HepG2 (cell line): ENCODE data around the gene CTCF. TPM values are rescaled to one million over a fixed set of nuclear protein-coding genes. Genes with fewer than 3 reads are reported as not detected.
A peak's percentile ranks its signal among the peaks of the same experiment; 100 is the strongest.

ENCODE experiments used
- ETV5 ChIP-seq: IDR thresholded peaks from 2 replicates; pipeline ENCODE4 v1.6.1; 2018; ENCODE audit warnings: missing biosample characterization, missing genetic modification reagents, inconsistent platforms, borderline replicate concordance
- FUBP1 ChIP-seq: sonication (generic); formaldehyde crosslinking; IDR thresholded peaks from 2 replicates; pipeline ENCODE4 v1.5.1; 2020; ENCODE audit warnings: missing genetic modification reagents, mild to moderate bottlenecking, borderline replicate concordance
- GTF2F1 ChIP-seq: fragments of 150-350 bp; IDR thresholded peaks from 2 replicates; pipeline ENCODE4 v1.6.1; 2014; ENCODE audit warnings: low read length
- HINFP ChIP-seq: sonication (generic); formaldehyde crosslinking; IDR thresholded peaks from 2 replicates; pipeline ENCODE4 v1.4.0; 2020; ENCODE audit warnings: low read depth, mild to moderate bottlenecking, missing genetic modification reagents
- MLXIP ChIP-seq: sonication (generic); formaldehyde crosslinking; IDR thresholded peaks from 2 replicates; pipeline ENCODE4 v1.9.0; 2021; ENCODE audit warnings: missing genetic modification reagents, borderline replicate concordance
- PATZ1 ChIP-seq: sonication (generic); formaldehyde crosslinking; IDR thresholded peaks from 2 replicates; pipeline ENCODE4 v1.4.0; 2020; ENCODE audit warnings: missing genetic modification reagents
- SCMH1 ChIP-seq: sonication (generic); formaldehyde crosslinking; IDR thresholded peaks from 2 replicates; pipeline ENCODE4 v1.9.0; 2021; ENCODE audit warnings: missing genetic modification reagents, mild to moderate bottlenecking, borderline replicate concordance
- SKI ChIP-seq: fragments of 450-650 bp; IDR thresholded peaks from one replicate; pipeline ENCODE4 v1.6.1; 2018; ENCODE audit warnings: mild to moderate bottlenecking; ENCODE audit not compliant: partially characterized antibody
- SP2 ChIP-seq: sonication (generic); formaldehyde crosslinking; IDR thresholded peaks from 2 replicates; pipeline ENCODE4 v1.5.1; 2020; ENCODE audit warnings: mild to moderate bottlenecking, missing genetic modification reagents
- TOE1 ChIP-seq: sonication (generic); formaldehyde crosslinking; IDR thresholded peaks from 2 replicates; pipeline ENCODE4 v1.4.0; 2020; ENCODE audit warnings: mild to moderate bottlenecking, missing genetic modification reagents
- ZKSCAN8 ChIP-seq: IDR thresholded peaks from 2 replicates; pipeline ENCODE4 v1.6.1; 2016; ENCODE audit warnings: borderline replicate concordance, missing genetic modification reagents, missing compliant biosample characterization
- ZNF280D ChIP-seq: sonication (generic); formaldehyde crosslinking; IDR thresholded peaks from 2 replicates; pipeline ENCODE4 v1.5.1; 2020; ENCODE audit warnings: mild to moderate bottlenecking, missing genetic modification reagents
- ZNF543 ChIP-seq: sonication (generic); formaldehyde crosslinking; IDR thresholded peaks from 2 replicates; pipeline ENCODE4 v1.4.0; 2020; ENCODE audit warnings: mild to moderate bottlenecking, missing genetic modification reagents
- ZNF781 ChIP-seq: sonication (generic); formaldehyde crosslinking; IDR thresholded peaks from 2 replicates; pipeline ENCODE4 v1.5.1; 2020; ENCODE audit warnings: borderline replicate concordance, mild to moderate bottlenecking, missing genetic modification reagents; ENCODE audit errors: not compliant biosample characterization
- polyA plus RNA-seq, 8 experiments: library from polyadenylated mRNA; depleted of rRNA in 3 of 8; stranded (reverse) in 7 of 8; unstranded in 1 of 8; fragments of >200 nt; fragmentation: Illumina TruSeq in 4 of 8; extraction: Trizol in 4 of 8; gene quantifications; 2 replicates each; pipeline versions ENCODE4 v1.2.1 to v1.2.3, GENCODE V29; 2011 to 2016; ENCODE audit warnings: low read depth in 4 of 8, missing spikeins in 1 of 8, mixed read lengths in 1 of 8; ENCODE audit not compliant: insufficient read depth in 1 of 8
- total RNA-seq, 5 experiments: library from RNA; depleted of rRNA; stranded (reverse); fragments of >200 nt; fragmentation: Illumina TruSeq; extraction: Trizol; gene quantifications; 2 replicates each; pipeline ENCODE4 v1.2.3, GENCODE V29; 2016; ENCODE audit warnings: low read depth in 1 of 5

The CTCF gene
- total and polyA plus RNA-seq, 2 of the 13 experiments (the other 11 are each of a cell fraction or from before 2014, with no cell fraction given): 19.5 to 37.5 TPM

- peak; percentile 19; the same call in 1 of the 2 replicates for TF ChIP-seq ZNF280D (CRISPR knock-in tag)
- 0 out of 2 replicates have a peak, but pooled peaks have one; percentile 5 for TF ChIP-seq PATZ1 (CRISPR knock-in tag)
- TF ChIP-seq ETV5: peak; percentile 20; the same call in 1 of the 2 replicates
- no peak for TF ChIP-seq ZNF543 (CRISPR knock-in tag)
- TF ChIP-seq MLXIP (CRISPR knock-in tag): no peak
- no peak for TF ChIP-seq SKI
- no peak for TF ChIP-seq TOE1 (CRISPR knock-in tag)
- no peak for TF ChIP-seq GTF2F1
- no peak for TF ChIP-seq SP2 (CRISPR knock-in tag)
- no peak for TF ChIP-seq FUBP1 (CRISPR knock-in tag)
- TF ChIP-seq HINFP (CRISPR knock-in tag): no peak
- no peak for TF ChIP-seq ZNF781 (CRISPR knock-in tag)
- TF ChIP-seq SCMH1 (CRISPR knock-in tag): no peak
- TF ChIP-seq ZKSCAN8 (CRISPR knock-in tag): no peak
Measured at GRCh38 chr16:67563708-67564468, 1.6 kb downstream of the CTCF start (continued).
